HepG2 (cell line): Measurements from ENCODE around the gene LAMA5. TPM values are rescaled to one million over a fixed set of nuclear protein-coding genes. Genes with fewer than 3 reads are reported as not detected.

Experiments used
- ATAC-seq: fragments of 200-7000 bp; cut with Tn5 transposase; 3 replicates; pipeline ENCODE4 v1.9.1; 2020; ENCODE audit warnings: mild to moderate bottlenecking, moderate library complexity
- BruUV-seq: library from RNA; stranded (reverse); fragments of 400-500 nt; replicated peaks from 2 replicates; lab custom pipeline; 2021; lab: Mats Ljungman, UMichigan
- CTCF ChIA-PET: fragments of 300-600 bp; formaldehyde crosslinking; extraction: SDS; loops from one replicate; lab custom pipeline; 2021; ENCODE audit warnings: low total read pairs, inconsistent platforms, low intra/inter-chr PET ratio; lab: Yijun Ruan, JAX
- POLR2A ChIA-PET: fragments of 350-600 bp; sonication (Branson Sonifier 250); formaldehyde crosslinking; loops from one replicate; lab custom pipeline; 2020; ENCODE audit warnings: antibody characterized with exemption, inconsistent platforms; lab: Yijun Ruan, JAX
- DNase-seq: peaks from one replicate; pipeline ENCODE4 v3.0.0-alpha.2; 2015; ENCODE audit warnings: low spot score
- FAIRE-seq: peaks from 3 replicates; lab custom pipeline; 2011; peaks lifted over from hg19 to GRCh38; lab: Jason Lieb, UNC
- H2AFZ ChIP-seq: one replicate; pipeline ENCODE4 v1.6.1; 2011; ENCODE audit warnings: low read length, inconsistent platforms
- H3K27ac ChIP-seq: fragments of 300-600 bp; 3 replicates; pipeline ENCODE4 v1.8.0; 2011; ENCODE audit warnings: mixed run types, mild to moderate bottlenecking, mixed read lengths, low read length, inconsistent platforms; ENCODE audit not compliant: insufficient read depth; ENCODE audit errors: extremely low read length
- H3K27me3 ChIP-seq, 2 experiments: fragments of 200-600 bp in 1 of 2; 2 replicates in 1 of 2; 3 replicates in 1 of 2; pipeline versions ENCODE4 v1.6.0 to v1.8.0; 2011; ENCODE audit warnings: low read length in 2 of 2, mild to moderate bottlenecking in 2 of 2, moderate library complexity in 2 of 2, inconsistent platforms in 1 of 2; ENCODE audit not compliant: insufficient read depth in 2 of 2, control insufficient read depth in 1 of 2
- H3K36me3 ChIP-seq, 2 experiments: fragments of 200-600 bp in 1 of 2; replicated peaks in 1 of 2; 2 replicates in 1 of 2; 3 replicates in 1 of 2; pipeline versions ENCODE4 v1.5.1 to v1.8.0; 2011; ENCODE audit warnings: low read length in 2 of 2, inconsistent platforms in 1 of 2; ENCODE audit not compliant: insufficient read depth in 2 of 2, control insufficient read depth in 1 of 2
- H3K4me1 ChIP-seq: 2 replicates; pipeline ENCODE4 v1.5.1; 2012; ENCODE audit warnings: low read length, inconsistent platforms; ENCODE audit not compliant: insufficient read depth
- H3K4me2 ChIP-seq: 2 replicates; pipeline ENCODE4 v1.6.0; 2011; ENCODE audit warnings: low read depth, low read length, inconsistent platforms
- H3K4me3 ChIP-seq, 3 experiments: fragments of 200-600 bp in 1 of 3; sonication (generic), shearing (Covaris generic) in 1 of 3; replicated peaks in 1 of 3; 2 replicates each; pipeline ENCODE4 v1.5.1; 2011 to 2016; ENCODE audit warnings: low read length in 3 of 3, inconsistent platforms in 2 of 3, low read depth in 2 of 3, mild to moderate bottlenecking in 2 of 3, control low read depth in 1 of 3, mixed read lengths in 1 of 3; ENCODE audit not compliant: insufficient read depth in 1 of 3
- H3K79me2 ChIP-seq: one replicate; pipeline ENCODE4 v1.6.1; 2011; ENCODE audit warnings: low read length, inconsistent platforms; ENCODE audit not compliant: insufficient read depth
- H3K9ac ChIP-seq: 2 replicates; pipeline ENCODE4 v1.6.0; 2011; ENCODE audit warnings: mild to moderate bottlenecking, low read depth, low read length, inconsistent platforms; ENCODE audit not compliant: insufficient read depth
- H3K9me3 ChIP-seq: 2 replicates; pipeline ENCODE4 v1.5.1; 2012; ENCODE audit warnings: mild to moderate bottlenecking, low read length
- H4K20me1 ChIP-seq: 2 replicates; pipeline ENCODE4 v1.6.0; 2011; ENCODE audit warnings: inconsistent platforms, mild to moderate bottlenecking, low read length, moderate library complexity; ENCODE audit not compliant: insufficient read depth
- CEBPB ChIP-seq: IDR thresholded peaks from 2 replicates; pipeline ENCODE4 v1.6.1; 2011; ENCODE audit warnings: low read depth, low read length, improper control_type of control experiment, borderline replicate concordance
- ELF3 ChIP-seq: IDR thresholded peaks from 2 replicates; pipeline ENCODE4 v1.6.1; 2016; ENCODE audit warnings: missing genetic modification reagents, missing compliant biosample characterization
- MXD4 ChIP-seq: IDR thresholded peaks from 2 replicates; pipeline ENCODE4 v1.6.1; 2016; ENCODE audit warnings: mild to moderate bottlenecking, missing biosample characterization, missing genetic modification reagents
- POLR2A ChIP-seq, 2 experiments: IDR thresholded peaks; 2 replicates each; pipeline ENCODE4 v1.6.1; 2011; ENCODE audit warnings: low read depth in 2 of 2, low read length in 2 of 2, mild to moderate bottlenecking in 1 of 2, moderate library complexity in 1 of 2; ENCODE audit not compliant: insufficient read depth in 1 of 2
- SP4 ChIP-seq: sonication (generic); formaldehyde crosslinking; IDR thresholded peaks from 2 replicates; pipeline ENCODE4 v1.8.1; 2023; ENCODE audit warnings: mild to moderate bottlenecking, missing genetic modification reagents
- SRF ChIP-seq: IDR thresholded peaks from 2 replicates; pipeline ENCODE4 v1.6.1; 2011; ENCODE audit warnings: mild to moderate bottlenecking, low read depth, low read length, moderate library complexity
- TP53 ChIP-seq: sonication (generic); formaldehyde crosslinking; conservative IDR thresholded peaks from 2 replicates; pipeline ENCODE4 v1.4.0; 2020; ENCODE audit warnings: missing genetic modification reagents
- ZBTB21 ChIP-seq: sonication (generic); formaldehyde crosslinking; IDR thresholded peaks from 2 replicates; pipeline ENCODE4 v1.4.0; 2020; ENCODE audit warnings: missing genetic modification reagents
- ZFP36 ChIP-seq: fragments of 150-350 bp; IDR thresholded peaks from 2 replicates; pipeline ENCODE4 v1.6.1; 2018; ENCODE audit warnings: borderline replicate concordance, low read length, low read depth; ENCODE audit not compliant: partially characterized antibody
- ZNF296 ChIP-seq: sonication (generic); formaldehyde crosslinking; conservative IDR thresholded peaks from 2 replicates; pipeline ENCODE4 v1.5.0; 2020; ENCODE audit warnings: mild to moderate bottlenecking, missing genetic modification reagents
- WGBS: methylation state at CpG from one replicate; pipeline ENCODE4 v1.1.6; 2017; ENCODE audit warnings: low lambda C conversion rate; 5-methylcytosine and 5-hydroxymethylcytosine counted together
- in situ Hi-C: cut with HindIII; loops from 2 replicates; pipeline ENCODE4 v1.10.0; 2017; ENCODE audit warnings: low pct_unique_long_range_greater_than_20kb; ENCODE audit not compliant: extremely low pct_ligation_motif_present
- intact Hi-C: fragments of 100-400 bp; cut with micrococcal nuclease; formaldehyde crosslinking; loops from one replicate; pipeline ENCODE4 v1.10.0; 2022; ENCODE audit not compliant: unreplicated experiment
- polyA plus RNA-seq, 8 experiments: library from polyadenylated mRNA; depleted of rRNA in 3 of 8; stranded (reverse) in 7 of 8; unstranded in 1 of 8; fragments of >200 nt; fragmentation: Illumina TruSeq in 4 of 8; extraction: Trizol in 4 of 8; gene quantifications; 2 replicates each; pipeline versions ENCODE4 v1.2.1 to v1.2.3, GENCODE V29; 2011 to 2016; ENCODE audit warnings: low read depth in 4 of 8, missing spikeins in 1 of 8, mixed read lengths in 1 of 8; ENCODE audit not compliant: insufficient read depth in 1 of 8
- total RNA-seq, 5 experiments: library from RNA; depleted of rRNA; stranded (reverse); fragments of >200 nt; fragmentation: Illumina TruSeq; extraction: Trizol; gene quantifications; 2 replicates each; pipeline ENCODE4 v1.2.3, GENCODE V29; 2016; ENCODE audit warnings: low read depth in 1 of 5
- TF ChIP-seq, protein P1 (sequence below): sonication (generic); formaldehyde crosslinking; IDR thresholded peaks from 2 replicates; pipeline ENCODE4 v1.4.0; 2020; ENCODE audit warnings: missing genetic modification reagents
- TF ChIP-seq, protein P2 (sequence below): sonication (generic); formaldehyde crosslinking; IDR thresholded peaks from 2 replicates; pipeline ENCODE4 v1.4.0; 2020; ENCODE audit warnings: mild to moderate bottlenecking, low read depth, missing genetic modification reagents
- TF ChIP-seq, protein P3 (sequence below): fragments of 450-650 bp; IDR thresholded peaks from 2 replicates; pipeline ENCODE4 v1.6.1; 2017; ENCODE audit warnings: mild to moderate bottlenecking
- TF ChIP-seq, protein P4 (sequence below): sonication (generic); formaldehyde crosslinking; IDR thresholded peaks from 2 replicates; pipeline ENCODE4 v1.9.0; 2022; ENCODE audit warnings: missing genetic modification reagents, mild to moderate bottlenecking, borderline replicate concordance

LAMA5 gene
- total and polyA plus RNA-seq, 2 of the 13 experiments (the other 11 are each of a cell fraction or from before 2014, with no cell fraction given), result 21.0 to 44.7 TPM

DNA sequence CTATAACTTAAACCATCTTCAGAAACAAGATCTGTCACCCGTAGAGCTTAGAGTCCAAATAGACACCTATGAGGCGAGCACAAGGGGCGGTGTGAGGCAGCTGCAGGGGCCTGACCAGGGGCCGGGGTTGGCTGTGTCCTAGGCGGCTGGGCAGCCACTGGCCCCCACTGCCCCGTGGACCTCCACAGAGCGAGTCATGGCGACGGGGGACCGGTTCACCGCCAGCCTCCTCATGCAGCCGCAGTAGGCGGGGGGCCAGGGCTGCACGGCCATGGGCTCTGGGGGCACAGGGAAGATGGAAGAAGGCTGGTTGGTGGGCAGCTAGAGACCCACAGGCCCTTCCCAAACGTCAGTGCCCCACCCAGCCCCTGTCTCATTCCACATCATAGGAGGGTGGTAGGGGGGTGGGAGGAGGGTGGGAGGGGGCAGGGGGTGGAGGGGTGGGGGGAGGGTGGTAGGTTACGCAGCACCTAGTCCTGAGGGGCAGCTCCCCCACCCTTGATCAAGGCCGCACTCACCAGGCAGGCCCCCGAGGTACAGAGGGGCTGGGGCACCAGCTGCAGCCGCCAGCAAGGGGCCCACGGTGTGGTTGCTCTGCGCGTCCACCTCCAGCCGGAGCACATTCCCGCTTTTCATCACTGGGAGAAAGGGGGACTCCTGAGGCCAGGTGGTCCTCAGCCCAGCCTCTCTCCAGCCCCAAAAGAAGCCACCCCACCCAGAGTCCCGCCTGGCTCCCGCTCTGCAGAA, 57.7 kb downstream of the LAMA5 start:
- DNase-seq, result no peak
- no peak overlapping the region for H3K9ac ChIP-seq
- no peaks in the 10 kb centered on the region for H3K27me3 ChIP-seq
- no peak for FAIRE-seq
- H3K4me3 ChIP-seq, result no peak overlapping the region
- BruUV-seq, result TSS peak; percentile 44
- intact Hi-C loops, result no loop called here
- POLR2A ChIA-PET, result interaction anchor here (1.2 to 8.3 kb wide), 2 partner anchors 58 to 66 kb away, joined by 4 to 187 read pairs; partner anchors contain the start of gene LAMA5
- peaks cover 19% of the 10 kb centered on the region for H3K79me2 ChIP-seq
- in situ Hi-C loops, result no loop called here
- H3K4me2 ChIP-seq, result no peak overlapping the region
- CTCF ChIA-PET, result no interaction called here
- peaks cover 59 to 95% of the 10 kb centered on the region in 2 experiments for H3K36me3 ChIP-seq
- no peak overlapping the region for H3K27ac ChIP-seq
- H3K4me1 ChIP-seq, result peaks cover 27% of the 10 kb centered on the region
- ATAC-seq, result no peak
- 96% methylated on average over 26 of the region's 26 CpGs for WGBS
- peaks cover 13% of the 10 kb centered on the region for H4K20me1 ChIP-seq
- no peaks in the 10 kb centered on the region for H3K9me3 ChIP-seq
- no peak overlapping the region for H2AFZ ChIP-seq
- TF ChIP-seq ZFP36 (no peak), ELF3 (CRISPR knock-in tag) (no peak), SP4 (CRISPR knock-in tag) (no peak), CEBPB (no peak), POLR2A (IDR thresholded peaks at IDR 0.05; ENCODE audit: insufficient read depth in 1 of 2, low read depth in 2 of 2, low read length in 2 of 2) (peak in 1 of 2 experiments; percentile 39; a peak in 1 of 4 replicates), ZNF296 (no peak), ZBTB21 (no peak), SRF (no peak), TP53 (no peak), MXD4 (CRISPR knock-in tag) (no peak)
- TF ChIP-seq, protein P1, sequence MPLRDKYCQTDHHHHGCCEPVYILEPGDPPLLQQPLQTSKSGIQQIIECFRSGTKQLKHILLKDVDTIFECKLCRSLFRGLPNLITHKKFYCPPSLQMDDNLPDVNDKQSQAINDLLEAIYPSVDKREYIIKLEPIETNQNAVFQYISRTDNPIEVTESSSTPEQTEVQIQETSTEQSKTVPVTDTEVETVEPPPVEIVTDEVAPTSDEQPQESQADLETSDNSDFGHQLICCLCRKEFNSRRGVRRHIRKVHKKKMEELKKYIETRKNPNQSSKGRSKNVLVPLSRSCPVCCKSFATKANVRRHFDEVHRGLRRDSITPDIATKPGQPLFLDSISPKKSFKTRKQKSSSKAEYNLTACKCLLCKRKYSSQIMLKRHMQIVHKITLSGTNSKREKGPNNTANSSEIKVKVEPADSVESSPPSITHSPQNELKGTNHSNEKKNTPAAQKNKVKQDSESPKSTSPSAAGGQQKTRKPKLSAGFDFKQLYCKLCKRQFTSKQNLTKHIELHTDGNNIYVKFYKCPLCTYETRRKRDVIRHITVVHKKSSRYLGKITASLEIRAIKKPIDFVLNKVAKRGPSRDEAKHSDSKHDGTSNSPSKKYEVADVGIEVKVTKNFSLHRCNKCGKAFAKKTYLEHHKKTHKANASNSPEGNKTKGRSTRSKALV (CRISPR knock-in tag), result no peak
- TF ChIP-seq, protein P2, sequence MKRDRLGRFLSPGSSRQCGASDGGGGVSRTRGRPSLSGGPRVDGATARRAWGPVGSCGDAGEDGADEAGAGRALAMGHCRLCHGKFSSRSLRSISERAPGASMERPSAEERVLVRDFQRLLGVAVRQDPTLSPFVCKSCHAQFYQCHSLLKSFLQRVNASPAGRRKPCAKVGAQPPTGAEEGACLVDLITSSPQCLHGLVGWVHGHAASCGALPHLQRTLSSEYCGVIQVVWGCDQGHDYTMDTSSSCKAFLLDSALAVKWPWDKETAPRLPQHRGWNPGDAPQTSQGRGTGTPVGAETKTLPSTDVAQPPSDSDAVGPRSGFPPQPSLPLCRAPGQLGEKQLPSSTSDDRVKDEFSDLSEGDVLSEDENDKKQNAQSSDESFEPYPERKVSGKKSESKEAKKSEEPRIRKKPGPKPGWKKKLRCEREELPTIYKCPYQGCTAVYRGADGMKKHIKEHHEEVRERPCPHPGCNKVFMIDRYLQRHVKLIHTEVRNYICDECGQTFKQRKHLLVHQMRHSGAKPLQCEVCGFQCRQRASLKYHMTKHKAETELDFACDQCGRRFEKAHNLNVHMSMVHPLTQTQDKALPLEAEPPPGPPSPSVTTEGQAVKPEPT (CRISPR knock-in tag), result no peak
- TF ChIP-seq, protein P3, sequence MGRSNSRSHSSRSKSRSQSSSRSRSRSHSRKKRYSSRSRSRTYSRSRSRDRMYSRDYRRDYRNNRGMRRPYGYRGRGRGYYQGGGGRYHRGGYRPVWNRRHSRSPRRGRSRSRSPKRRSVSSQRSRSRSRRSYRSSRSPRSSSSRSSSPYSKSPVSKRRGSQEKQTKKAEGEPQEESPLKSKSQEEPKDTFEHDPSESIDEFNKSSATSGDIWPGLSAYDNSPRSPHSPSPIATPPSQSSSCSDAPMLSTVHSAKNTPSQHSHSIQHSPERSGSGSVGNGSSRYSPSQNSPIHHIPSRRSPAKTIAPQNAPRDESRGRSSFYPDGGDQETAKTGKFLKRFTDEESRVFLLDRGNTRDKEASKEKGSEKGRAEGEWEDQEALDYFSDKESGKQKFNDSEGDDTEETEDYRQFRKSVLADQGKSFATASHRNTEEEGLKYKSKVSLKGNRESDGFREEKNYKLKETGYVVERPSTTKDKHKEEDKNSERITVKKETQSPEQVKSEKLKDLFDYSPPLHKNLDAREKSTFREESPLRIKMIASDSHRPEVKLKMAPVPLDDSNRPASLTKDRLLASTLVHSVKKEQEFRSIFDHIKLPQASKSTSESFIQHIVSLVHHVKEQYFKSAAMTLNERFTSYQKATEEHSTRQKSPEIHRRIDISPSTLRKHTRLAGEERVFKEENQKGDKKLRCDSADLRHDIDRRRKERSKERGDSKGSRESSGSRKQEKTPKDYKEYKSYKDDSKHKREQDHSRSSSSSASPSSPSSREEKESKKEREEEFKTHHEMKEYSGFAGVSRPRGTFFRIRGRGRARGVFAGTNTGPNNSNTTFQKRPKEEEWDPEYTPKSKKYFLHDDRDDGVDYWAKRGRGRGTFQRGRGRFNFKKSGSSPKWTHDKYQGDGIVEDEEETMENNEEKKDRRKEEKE, result no peak
- TF ChIP-seq, protein P4, sequence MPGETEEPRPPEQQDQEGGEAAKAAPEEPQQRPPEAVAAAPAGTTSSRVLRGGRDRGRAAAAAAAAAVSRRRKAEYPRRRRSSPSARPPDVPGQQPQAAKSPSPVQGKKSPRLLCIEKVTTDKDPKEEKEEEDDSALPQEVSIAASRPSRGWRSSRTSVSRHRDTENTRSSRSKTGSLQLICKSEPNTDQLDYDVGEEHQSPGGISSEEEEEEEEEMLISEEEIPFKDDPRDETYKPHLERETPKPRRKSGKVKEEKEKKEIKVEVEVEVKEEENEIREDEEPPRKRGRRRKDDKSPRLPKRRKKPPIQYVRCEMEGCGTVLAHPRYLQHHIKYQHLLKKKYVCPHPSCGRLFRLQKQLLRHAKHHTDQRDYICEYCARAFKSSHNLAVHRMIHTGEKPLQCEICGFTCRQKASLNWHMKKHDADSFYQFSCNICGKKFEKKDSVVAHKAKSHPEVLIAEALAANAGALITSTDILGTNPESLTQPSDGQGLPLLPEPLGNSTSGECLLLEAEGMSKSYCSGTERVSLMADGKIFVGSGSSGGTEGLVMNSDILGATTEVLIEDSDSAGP (CRISPR knock-in tag), result no peak
